ENCODE data around the gene CGB3.

The CGB3 gene

GRCh38 chr19:49016067-49016839, 7.9 kb downstream of the CGB3 start:
- DNase-seq (ENCODE audit: low read depth, low spot score): no peak

- DNase-seq (ENCODE audit: low read depth, low spot score): no peak
Measured at GRCh38 chr19:49014870-49015255, 9.3 kb downstream of the CGB3 start.

GRCh38 chr19:49014123-49014869, 9.8 kb downstream of the CGB3 start:
- no peak for DNase-seq (ENCODE audit: low read depth, low spot score)

- DNase-seq (ENCODE audit: low read depth, low spot score): no peak
Measured at GRCh38 chr19:49011194-49011593, 12.9 kb downstream of the CGB3 start.

- no peak for DNase-seq (ENCODE audit: low read depth, low spot score)
Measured at GRCh38 chr19:49010453-49010852, 13.7 kb downstream of the CGB3 start.

GRCh38 chr19:49009828-49010227, 14.3 kb downstream of the CGB3 start:
- no peak for DNase-seq (ENCODE audit: low read depth, low spot score)

GRCh38 chr19:49006905-49007304, 17.2 kb downstream of the CGB3 start:
- no peak for DNase-seq (ENCODE audit: low read depth, low spot score)

- no peak for DNase-seq (ENCODE audit: low read depth, low spot score)
Measured at GRCh38 chr19:49004964-49005614, 19.0 kb downstream of the CGB3 start.

GRCh38 chr19:49004133-49004532, 20.0 kb downstream of the CGB3 start:
- no peak for DNase-seq (ENCODE audit: low read depth, low spot score)

GRCh38 chr19:48999481-49000325, 24.4 kb downstream of the CGB3 start:
- DNase-seq (ENCODE audit: low read depth, low spot score): peak; percentile 18

GRCh38 chr19:48997972-48998371, 26.2 kb downstream of the CGB3 start:
- DNase-seq (ENCODE audit: low read depth, low spot score): peak; percentile 9

- no peak for DNase-seq (ENCODE audit: low read depth, low spot score)
Measured at GRCh38 chr19:48994035-48994386, 30.1 kb downstream of the CGB3 start.

- peak; percentile 99 for DNase-seq (ENCODE audit: low read depth, low spot score)
Measured at GRCh38 chr19:48993175-48994034, 30.7 kb downstream of the CGB3 start, which contains the start of the genes GYS1 and RUVBL2. Gene GYS1, minus strand, starts transcription at chr19:48993309. Its CDS starts 197 bp downstream, at chr19:48993112. Gene RUVBL2, plus strand, starts transcription at chr19:48993887. Its CDS starts 25 bp downstream, at chr19:48993912.

- DNase-seq (ENCODE audit: low read depth, low spot score): no peak
Measured at GRCh38 chr19:48992581-48993174, 31.5 kb downstream of the CGB3 start.

- no peak for DNase-seq (ENCODE audit: low read depth, low spot score)
Measured at GRCh38 chr19:48991873-48992580, 32.1 kb downstream of the CGB3 start.

- no peak for DNase-seq (ENCODE audit: low read depth, low spot score)
Measured at GRCh38 chr19:48991011-48991609, 33.0 kb downstream of the CGB3 start.

GRCh38 chr19:48990400-48990799, 33.7 kb downstream of the CGB3 start:
- DNase-seq (ENCODE audit: low read depth, low spot score): no peak

GRCh38 chr19:48989701-48990291, 34.3 kb downstream of the CGB3 start:
- DNase-seq (ENCODE audit: low read depth, low spot score): no peak

GRCh38 chr19:48988860-48989259, 35.3 kb downstream of the CGB3 start:
- no peak for DNase-seq (ENCODE audit: low read depth, low spot score)
